ENCODE results near the gene ITSN2.

- TF ChIP-seq CTCF (optimal IDR thresholded peaks at IDR 0.05 in 1 of 3, IDR thresholded peaks at IDR 0.05 in 1 of 3, conservative IDR thresholded peaks at IDR 0.05 in 1 of 3; ENCODE audit: extremely low read depth in 1 of 3, insufficient read depth in 2 of 3, low read length in 3 of 3) = no peak
- TF ChIP-seq EZH2 (IDR thresholded peaks at IDR 0.05; ENCODE audit: low read length) = no peak
These were observed 196.7 kb downstream of the ITSN2 start for GRCh38 chr2:24163601-24164000.

All from keratinocyte (primary cell).